Measurements from ENCODE around the gene STARD3NL.

GRCh38 chr7:38147005-38147404 is 31.0 kb upstream of the STARD3NL start:
- no peak for TF ChIP-seq CTCF (IDR thresholded peaks at IDR 0.05)
- TF ChIP-seq POLR2A (IDR thresholded peaks at IDR 0.05): no peak

Data from esophagus squamous epithelium (tissue), 4 donors.